SU-DHL-6 (cell line): ENCODE measurements around the gene POMT2.

Experiments used
- CTCF ChIP-seq: fragments of 200-600 bp; sonication (generic); IDR thresholded peaks from one replicate; pipeline ENCODE4 v1.5.1; 2017; ENCODE audit warnings: antibody characterized with exemption, mild to moderate bottlenecking, low read length, moderate library complexity; ENCODE audit not compliant: insufficient read depth, poor library complexity, severe bottlenecking
- EZH2phosphoT487 ChIP-seq: fragments of 200-600 bp; sonication (generic), shearing (Covaris generic); conservative IDR thresholded peaks from 2 replicates; pipeline ENCODE4 v1.6.1; 2018; ENCODE audit warnings: mild to moderate bottlenecking, antibody characterized with exemption, low read length, moderate library complexity, mixed read lengths

- TF ChIP-seq EZH2phosphoT487 (no peak), CTCF (no peak)
Measured at GRCh38 chr14:77310026-77310425, 10.7 kb downstream of the POMT2 start.
